ENCODE data around the gene CPED1. TPM values are rescaled to one million over a fixed set of nuclear protein-coding genes. Genes with fewer than 3 reads are reported as not detected.
"Not testable (repeated sequence)": the region's sequence is repeated elsewhere in the genome, so short reads cannot be mapped to it uniquely, and the experiment has no call there.

Gene CPED1
- total RNA-seq, 1 donor from 2014 or later: 0.77 TPM

- no peak for DNase-seq (ENCODE audit: low read depth in 2 of 2)
Measured at GRCh38 chr7:121279060-121279620, 290.6 kb downstream of the CPED1 start.

DNA sequence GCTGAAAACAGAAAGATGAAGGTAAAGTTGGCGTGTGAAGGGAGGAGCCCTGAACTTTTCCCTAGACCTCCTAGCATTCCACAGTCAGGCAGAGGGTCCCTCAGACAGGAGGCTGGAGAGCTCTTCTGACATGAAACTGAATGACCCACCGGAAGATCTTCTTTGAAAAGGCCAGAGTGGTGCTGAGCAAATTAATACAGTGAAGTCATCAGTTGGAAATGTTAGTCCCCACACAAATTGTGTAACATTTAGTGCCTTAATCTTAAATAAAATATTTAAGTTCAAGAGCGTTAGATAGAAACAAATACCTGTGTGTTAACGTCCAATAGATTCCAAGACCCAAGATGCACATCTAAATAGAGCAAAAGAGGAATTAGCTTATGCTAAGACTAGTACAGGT is 291.3 kb downstream of the CPED1 start:
- DNase-seq (ENCODE audit: low read depth in 2 of 2): no peak

DNA sequence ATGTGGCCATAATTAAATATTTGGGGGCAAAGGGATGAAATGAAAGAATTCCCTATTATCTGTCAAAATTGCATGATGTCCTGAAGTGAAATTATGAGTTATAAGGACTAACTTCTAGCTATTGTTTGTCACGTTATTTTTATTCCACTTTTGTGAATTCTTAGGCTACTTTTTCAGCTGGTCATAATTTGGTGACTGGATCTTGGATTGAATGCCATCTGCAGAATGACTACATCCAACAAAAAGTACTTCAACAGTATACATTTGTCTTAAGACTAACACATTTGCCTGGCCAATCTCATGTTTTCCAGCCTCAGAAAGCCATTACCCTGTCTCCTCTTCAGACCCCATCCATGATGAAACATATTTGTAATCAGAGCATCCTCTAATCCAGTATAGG is 292.1 kb downstream of the CPED1 start:
- DNase-seq (ENCODE audit: low read depth in 2 of 2): no peak

GRCh38 chr7:121282129-121282528 is 293.6 kb downstream of the CPED1 start:
- DNase-seq (ENCODE audit: low read depth in 2 of 2): no peak

GRCh38 chr7:121285066-121285667 is 296.7 kb downstream of the CPED1 start:
- DNase-seq (ENCODE audit: low read depth in 2 of 2): no peak

DNA sequence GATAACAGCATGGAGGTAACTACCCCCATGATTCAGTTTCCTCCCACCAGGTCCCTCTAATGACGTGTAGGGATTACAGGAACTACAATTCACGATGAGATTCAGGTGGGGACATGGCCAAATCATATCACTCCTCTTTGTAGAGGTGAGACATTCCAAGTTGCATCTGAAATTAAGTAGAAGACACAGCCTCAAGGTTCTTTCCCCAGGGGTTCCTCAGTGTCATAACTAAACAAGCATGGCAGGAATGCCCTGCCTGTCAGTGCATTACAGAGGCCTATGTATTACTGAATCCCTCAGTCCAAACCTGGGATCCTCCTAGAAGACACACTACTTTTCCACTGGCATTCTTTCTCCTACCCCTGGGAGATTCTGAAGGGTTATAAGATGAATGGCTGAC is 297.7 kb downstream of the CPED1 start:
- no peak for DNase-seq (ENCODE audit: low read depth in 2 of 2)

DNA sequence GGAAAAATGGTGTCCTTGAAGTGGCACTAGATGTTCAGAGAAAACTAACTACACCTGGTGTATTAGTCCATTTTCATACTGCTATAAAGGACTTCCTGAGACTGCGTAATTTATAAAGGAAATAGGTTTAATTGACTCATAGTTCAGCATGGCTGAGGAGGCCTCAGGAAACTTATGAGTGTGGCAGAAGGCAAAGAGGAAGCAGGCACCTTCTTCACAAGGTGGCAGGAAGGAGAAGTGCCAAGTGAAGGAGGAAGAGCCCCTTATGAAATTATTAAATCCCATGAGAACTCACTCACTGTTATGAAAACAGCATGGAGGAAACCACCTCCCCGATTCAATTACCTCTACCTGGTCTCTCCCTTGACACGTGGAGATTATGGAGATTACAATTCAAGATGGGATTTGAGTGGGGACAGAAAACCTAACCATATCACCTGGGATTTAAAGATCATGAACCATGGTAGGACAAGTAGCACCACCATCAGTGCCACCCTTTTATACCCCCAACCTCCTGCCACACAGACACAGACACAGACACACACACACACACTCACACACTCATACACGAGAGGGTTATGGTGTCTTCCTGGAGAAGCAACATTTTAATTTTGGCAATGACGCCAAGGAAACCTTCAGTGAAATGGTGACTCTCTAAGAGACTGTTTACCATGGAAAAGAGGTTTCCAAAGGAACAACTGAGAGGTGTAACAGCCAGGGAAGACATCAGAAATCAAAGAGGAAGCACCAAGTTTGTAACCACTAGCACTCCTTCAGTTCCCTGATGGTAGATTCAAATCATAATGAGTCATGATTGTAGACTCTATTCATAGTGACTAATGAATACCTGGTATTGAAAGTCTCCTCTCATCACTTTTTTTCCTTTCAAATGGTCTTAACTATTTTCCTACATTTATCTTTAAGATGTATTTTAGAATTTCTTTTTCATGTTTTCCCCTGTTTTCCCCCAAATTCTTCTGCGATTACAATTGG is 298.5 kb downstream of the CPED1 start:
- DNase-seq (ENCODE audit: low read depth in 2 of 2): no peak

- DNase-seq (ENCODE audit: low read depth in 2 of 2): no peak
Measured at GRCh38 chr7:121288894-121289293, 300.4 kb downstream of the CPED1 start.

GRCh38 chr7:121289930-121290329 is 301.4 kb downstream of the CPED1 start:
- DNase-seq (ENCODE audit: low read depth in 2 of 2): not testable (repeated sequence)

GRCh38 chr7:121294448-121294992 is 306.0 kb downstream of the CPED1 start:
- no peak for DNase-seq (ENCODE audit: low read depth in 2 of 2)

DNA sequence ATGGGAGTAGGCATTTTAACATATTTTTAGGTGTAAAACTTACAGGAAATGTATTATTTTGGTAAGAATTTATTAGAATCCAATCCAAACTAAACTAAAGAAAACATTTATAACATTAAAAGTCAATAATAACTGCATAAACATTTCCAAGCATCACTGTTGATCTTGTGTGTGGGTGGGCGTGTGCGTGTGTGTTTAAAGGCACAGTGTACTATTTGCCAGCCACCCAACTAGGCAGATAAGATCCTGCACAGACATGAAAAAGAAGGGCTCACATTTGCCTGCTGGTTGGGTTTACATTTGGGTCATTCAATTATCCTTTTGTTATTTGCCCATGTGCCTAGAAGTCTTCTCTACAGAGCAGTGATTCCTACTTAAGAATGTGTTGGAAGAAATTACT is 309.3 kb downstream of the CPED1 start:
- DNase-seq (ENCODE audit: low read depth in 2 of 2): no peak

- no peak for DNase-seq (ENCODE audit: low read depth in 2 of 2)
Measured at GRCh38 chr7:121298831-121299239, 310.3 kb downstream of the CPED1 start.

DNA sequence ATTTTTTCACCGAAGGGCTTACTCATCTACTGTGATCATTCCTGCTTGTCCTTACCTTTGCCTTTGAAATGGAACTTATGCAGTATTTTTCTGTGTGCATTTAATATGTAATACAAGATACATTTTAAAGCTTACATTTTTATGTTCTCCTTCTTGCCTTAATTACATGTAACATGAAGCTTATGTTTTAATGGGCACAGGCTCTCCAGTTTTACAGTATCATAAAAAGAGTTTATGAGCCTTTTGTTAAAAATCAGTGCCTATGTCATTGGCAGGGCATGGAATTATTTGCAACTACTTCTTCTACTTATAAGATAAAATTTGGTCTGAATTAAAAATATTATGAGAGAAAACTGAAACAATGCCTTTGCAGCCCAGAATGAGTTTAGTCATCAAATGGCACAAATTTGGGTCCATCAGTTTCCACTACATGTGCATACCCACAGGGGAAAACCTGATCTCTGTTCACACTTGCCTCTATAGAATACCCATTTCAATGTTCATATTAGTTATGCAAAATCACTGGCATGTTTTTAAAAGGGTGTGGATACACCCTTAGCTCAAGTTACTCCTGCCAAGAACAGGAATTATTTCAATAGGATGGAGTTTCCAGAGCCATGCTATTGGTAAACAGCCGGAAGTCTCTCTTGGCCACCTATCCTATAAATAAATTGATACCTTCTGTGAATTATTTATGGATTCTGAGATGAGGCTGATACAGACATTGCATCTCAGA is 312.3 kb downstream of the CPED1 start:
- no peak for DNase-seq (ENCODE audit: low read depth in 2 of 2)

GRCh38 chr7:121301446-121302213 is 313.1 kb downstream of the CPED1 start:
- no peak for DNase-seq (ENCODE audit: low read depth in 2 of 2)

DNA sequence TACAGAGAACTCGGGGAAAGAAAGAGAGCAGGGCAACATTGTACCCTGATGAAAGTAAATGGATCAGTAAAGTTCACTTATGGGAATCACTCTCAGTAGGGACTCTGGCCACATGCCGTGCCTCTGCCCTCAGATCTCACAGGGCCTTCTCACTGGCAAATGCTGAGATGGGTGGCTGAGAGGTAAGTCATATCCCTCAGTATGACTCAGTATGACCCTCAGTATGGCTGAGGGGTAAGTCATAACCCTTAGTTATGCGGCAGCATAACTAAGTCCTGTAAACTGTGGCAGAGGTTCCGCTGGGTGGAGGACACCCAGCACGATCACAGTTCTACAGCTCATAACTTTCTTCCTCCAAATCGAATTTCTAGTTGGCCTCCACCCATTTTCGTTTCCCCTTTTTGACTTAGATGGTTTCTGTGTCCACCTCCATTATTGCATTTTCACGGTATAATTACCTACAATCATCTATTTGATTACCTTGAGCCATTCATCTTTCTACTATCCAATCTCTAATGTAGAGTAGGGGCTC is 313.8 kb downstream of the CPED1 start:
- no peak for DNase-seq (ENCODE audit: low read depth in 2 of 2)

DNA sequence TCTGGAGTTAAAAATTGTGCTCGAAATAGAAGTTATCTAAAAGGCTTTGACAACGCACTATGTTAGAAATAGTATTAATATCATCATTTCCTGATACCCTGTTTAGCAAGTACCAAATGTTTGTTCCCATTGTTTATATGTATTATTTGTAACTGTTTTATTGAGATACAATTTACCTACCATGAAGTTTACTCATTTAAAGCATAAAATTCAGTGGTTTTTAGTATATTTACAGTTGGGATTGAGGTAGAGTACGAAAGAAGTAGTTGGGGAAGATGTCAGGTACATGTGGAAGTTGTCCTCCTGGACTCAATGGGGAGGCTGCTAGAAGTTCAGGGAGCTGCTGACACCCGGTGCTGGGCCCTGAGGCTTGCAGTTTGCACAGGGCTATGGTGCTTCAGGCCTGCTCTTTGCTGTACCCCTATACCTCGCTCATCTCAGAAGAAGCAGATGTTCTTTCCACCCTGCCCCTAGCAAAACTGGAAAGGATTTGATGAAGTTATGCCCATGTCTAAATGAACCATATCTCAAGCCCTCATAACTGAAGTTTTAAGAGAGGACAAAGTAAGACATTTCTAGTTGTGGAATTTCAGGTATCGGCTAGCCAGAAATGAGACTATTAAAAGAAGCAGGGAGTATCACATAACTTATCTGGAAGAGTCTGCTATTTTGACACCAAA is 315.1 kb downstream of the CPED1 start:
- DNase-seq (ENCODE audit: low read depth in 2 of 2): no peak

GRCh38 chr7:121304102-121304658 is 315.7 kb downstream of the CPED1 start:
- DNase-seq (ENCODE audit: low read depth in 2 of 2): no peak

GRCh38 chr7:121305109-121305508 is 316.6 kb downstream of the CPED1 start:
- no peak for DNase-seq (ENCODE audit: low read depth in 2 of 2)

- DNase-seq (ENCODE audit: low read depth in 2 of 2): no peak
Measured at GRCh38 chr7:121306565-121306964, 318.1 kb downstream of the CPED1 start.
